GM12874 (cell line): Measurements from ENCODE around the gene GPR25.

ENCODE experiments used
- TF ChIP-seq, protein P1 (sequence below): IDR thresholded peaks from 2 replicates; pipeline ENCODE4 v1.5.1; 2011; ENCODE audit warnings: low read depth, mild to moderate bottlenecking, control low read depth, low read length, moderate library complexity; ENCODE audit not compliant: insufficient read depth

Gene GPR25

DNA sequence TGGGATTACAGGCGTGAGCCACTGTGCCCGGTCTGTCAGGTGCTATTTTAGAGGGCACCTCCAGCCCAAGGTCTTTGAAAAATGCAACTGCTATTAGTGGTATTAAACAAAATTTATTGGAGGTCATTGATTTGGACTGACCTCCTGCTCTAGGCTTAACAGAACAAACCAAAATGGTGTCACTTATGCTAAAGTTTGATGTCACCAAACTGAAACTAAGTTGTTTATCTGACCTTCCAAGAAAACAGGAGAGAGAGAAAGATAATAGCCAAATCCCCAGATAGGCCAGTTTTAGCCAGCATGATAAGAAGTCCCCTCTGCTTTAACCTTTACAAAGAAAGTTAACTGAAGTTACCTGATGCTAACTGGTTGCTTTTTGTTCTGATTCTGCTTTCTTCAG is 13.8 kb downstream of the GPR25 start:
- TF ChIP-seq, protein P1, sequence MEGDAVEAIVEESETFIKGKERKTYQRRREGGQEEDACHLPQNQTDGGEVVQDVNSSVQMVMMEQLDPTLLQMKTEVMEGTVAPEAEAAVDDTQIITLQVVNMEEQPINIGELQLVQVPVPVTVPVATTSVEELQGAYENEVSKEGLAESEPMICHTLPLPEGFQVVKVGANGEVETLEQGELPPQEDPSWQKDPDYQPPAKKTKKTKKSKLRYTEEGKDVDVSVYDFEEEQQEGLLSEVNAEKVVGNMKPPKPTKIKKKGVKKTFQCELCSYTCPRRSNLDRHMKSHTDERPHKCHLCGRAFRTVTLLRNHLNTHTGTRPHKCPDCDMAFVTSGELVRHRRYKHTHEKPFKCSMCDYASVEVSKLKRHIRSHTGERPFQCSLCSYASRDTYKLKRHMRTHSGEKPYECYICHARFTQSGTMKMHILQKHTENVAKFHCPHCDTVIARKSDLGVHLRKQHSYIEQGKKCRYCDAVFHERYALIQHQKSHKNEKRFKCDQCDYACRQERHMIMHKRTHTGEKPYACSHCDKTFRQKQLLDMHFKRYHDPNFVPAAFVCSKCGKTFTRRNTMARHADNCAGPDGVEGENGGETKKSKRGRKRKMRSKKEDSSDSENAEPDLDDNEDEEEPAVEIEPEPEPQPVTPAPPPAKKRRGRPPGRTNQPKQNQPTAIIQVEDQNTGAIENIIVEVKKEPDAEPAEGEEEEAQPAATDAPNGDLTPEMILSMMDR, result no peak

DNA sequence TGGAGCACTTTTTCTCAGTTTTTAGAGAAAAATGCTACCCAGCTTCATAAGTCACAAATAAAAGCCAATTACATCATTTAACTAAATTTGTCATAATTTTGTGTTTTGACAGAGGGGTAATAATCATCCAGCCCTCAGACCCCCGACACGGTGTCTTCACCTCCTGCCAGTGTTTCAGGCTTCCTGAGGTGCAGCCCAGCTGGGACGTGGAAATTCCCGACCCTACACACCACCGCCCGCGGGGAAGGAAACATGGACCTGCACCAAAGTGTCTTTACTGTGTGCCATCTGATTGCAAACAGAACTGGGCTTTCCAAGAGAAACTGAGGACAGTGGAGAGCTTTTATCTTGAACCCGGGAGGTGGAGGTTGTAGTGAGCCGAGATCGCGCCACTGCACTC is 14.3 kb downstream of the GPR25 start:
- TF ChIP-seq, protein P1, result no peak

DNA sequence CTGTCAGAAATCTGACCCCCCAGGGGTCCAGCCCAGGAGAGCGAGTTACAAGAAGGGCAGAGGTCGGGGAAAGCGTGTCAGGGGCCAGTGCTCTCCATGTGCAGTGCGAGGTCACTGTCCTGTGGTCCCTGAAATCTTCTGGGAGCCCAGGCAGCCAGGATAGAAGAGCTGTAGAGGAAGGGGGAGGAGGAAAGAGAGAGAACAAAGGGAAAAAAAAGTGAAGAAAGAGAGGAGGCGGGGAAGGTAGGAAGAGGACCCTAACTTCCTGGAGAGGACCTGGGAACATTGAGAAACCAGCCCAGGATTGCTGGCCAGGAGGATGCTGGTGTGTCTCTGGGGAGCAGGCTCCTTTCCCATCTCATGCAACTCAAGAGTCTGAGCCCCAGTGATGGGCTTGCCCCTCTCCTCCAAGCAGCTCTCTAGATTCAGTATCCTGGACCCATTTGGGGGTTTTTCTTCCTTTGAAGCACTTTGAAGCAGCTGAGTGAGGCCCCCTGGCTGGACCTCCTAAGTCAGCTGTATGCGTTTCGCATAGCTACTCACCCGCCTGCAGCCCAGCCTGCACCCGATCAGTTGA is 15.1 kb downstream of the GPR25 start:
- TF ChIP-seq, protein P1, result no peak

DNA sequence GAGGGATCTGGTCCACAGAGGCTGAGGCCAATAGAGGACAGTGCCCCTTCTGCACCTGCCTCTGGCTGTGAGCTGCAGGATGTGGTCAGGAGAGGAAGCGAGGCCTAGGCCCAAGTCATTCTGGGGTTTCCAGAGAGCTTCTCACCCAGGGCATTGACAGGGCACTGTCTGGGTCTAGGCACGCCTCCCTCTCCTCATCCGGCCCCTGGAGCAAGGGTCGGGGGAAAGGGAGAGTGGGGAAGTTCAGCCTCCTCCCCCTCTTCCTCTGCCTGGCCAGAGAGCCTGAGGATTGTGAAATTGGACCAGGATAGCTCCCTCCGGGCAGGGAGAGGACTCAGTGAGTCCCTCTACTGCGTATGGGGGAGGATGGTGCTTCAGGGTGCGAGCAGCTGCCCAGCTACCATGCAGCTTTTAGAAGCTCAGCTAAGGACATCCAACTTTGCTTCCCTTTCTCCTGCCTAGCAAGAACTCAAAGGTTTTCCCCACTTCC is 15.6 kb downstream of the GPR25 start:
- TF ChIP-seq, protein P1, result no peak

DNA sequence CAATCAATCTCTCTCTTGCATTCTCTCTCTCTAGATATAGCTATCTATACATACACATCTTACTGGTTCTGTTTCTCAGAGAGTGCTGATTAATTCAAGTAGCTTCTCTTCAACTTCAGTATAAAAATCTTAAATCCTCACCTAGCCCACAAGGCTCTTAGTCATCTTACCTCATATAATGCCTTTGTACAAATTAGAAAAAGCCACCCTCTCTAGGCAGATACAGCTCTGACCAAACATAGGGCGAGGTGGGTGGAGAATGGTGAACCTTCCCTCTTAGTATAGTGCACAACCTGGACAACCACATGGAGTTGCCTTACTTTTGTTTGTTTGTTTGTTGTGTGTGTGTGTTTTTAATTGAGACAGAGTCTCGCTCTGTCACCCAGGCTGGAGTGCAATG is 16.8 kb downstream of the GPR25 start:
- TF ChIP-seq, protein P1, result no peak

DNA sequence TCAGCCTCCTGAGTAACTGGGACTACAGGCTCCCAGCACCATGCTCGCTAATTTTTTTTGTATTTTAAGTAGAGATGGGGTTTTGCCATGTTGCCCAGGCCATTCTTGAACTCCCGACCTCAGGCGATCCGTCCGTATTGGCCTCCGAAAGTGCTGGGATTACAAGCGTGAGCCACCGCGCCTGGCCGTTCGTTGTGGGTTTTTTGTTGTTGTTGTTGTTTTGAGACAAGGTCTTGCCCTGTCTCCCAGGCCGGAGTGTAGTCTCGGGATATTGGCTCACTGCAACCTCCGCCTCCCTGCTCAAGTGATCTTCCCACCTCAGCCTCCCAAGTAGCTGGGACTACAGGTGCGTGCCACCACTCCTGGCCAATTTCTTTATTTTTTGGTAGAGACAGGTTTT is 17.2 kb downstream of the GPR25 start:
- TF ChIP-seq, protein P1, result no peak

DNA sequence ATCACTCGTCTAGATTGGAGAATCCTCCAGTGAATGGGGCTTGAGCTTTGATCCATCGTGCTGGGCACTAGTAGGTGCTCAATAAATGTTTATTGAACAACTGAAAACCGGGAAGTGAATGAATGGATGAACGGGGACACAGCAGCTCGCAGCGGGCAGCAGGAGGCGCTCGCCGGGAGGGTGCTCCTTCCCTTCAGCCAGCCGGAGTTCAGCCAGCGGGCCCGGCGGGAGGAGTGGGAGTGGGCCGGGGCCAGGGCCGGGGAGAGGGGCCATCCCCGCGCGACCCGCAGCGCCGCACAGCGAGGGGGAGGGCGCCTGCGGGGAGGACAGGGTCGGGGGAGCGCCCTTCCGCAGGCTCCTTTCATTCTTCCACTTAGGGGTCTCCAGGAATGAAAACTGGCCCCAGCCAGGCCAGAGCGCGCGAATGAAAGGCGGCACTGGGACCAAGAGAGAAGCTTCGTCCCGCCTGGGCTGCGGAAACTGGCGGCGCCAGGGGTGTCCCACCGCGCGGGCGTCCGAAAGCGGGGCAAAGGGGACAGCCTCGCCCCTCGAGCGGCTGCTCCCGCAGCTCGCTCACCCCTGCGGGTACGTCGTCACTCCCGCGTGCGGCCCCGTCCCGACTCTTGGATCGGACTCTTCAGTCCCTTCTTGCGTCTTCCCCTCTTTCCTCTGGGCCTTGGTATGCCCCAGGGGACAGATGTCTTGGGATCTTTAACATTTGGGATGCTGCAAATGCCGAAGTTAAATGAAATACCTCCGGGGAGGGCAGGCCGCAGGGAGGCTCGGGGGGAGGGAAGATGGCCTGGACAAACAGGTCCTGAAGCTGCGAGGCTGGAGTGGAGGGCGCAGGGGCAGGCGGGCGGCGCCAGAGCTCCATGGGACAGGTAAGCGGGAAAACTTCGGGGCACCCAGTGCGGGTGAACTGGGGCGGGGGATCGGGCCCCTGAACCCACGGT is 18.3 kb downstream of the GPR25 start:
- TF ChIP-seq, protein P1, result peak; percentile 76
